NCI-H524 treated with DMSO at 0.1 percent for 48 hours (cell line): ENCODE measurements around the gene KHSRP.
"Not testable (repeated sequence)": the region's sequence is repeated elsewhere in the genome, so short reads cannot be mapped to it uniquely, and the experiment has no call there.

Experiments used
- DNase-seq: peaks from one replicate; lab custom pipeline; 2025; lab: John Stamatoyannopoulos, UW

The KHSRP gene

GRCh38 chr19:6417713-6418561 lies 6.7 kb downstream of the KHSRP start:
- DNase-seq = no peak

- no peak for DNase-seq
These were observed 7.8 kb downstream of the KHSRP start for GRCh38 chr19:6416658-6417405.

GRCh38 chr19:6415591-6416190 lies 8.9 kb downstream of the KHSRP start:
- DNase-seq = no peak

GRCh38 chr19:6414793-6415590 lies 9.6 kb downstream of the KHSRP start:
- DNase-seq = no peak

GRCh38 chr19:6413721-6414643 lies 10.6 kb downstream of the KHSRP start:
- DNase-seq = no peak

GRCh38 chr19:6413291-6413690 lies 11.3 kb downstream of the KHSRP start:
- DNase-seq = no peak

GRCh38 chr19:6412447-6413091 lies 12.0 kb downstream of the KHSRP start:
- no peak for DNase-seq

GRCh38 chr19:6412061-6412446 lies 12.6 kb downstream of the KHSRP start:
- no peak for DNase-seq

GRCh38 chr19:6409346-6409745 lies 15.3 kb downstream of the KHSRP start:
- DNase-seq = no peak

GRCh38 chr19:6406401-6406800 lies 18.2 kb downstream of the KHSRP start:
- no peak for DNase-seq

GRCh38 chr19:6402837-6403608 lies 21.6 kb downstream of the KHSRP start:
- DNase-seq = no peak

- no peak for DNase-seq
These were observed 22.6 kb downstream of the KHSRP start for GRCh38 chr19:6402058-6402457.

GRCh38 chr19:6400062-6400944 lies 24.3 kb downstream of the KHSRP start:
- DNase-seq = not testable (repeated sequence)

- DNase-seq = no peak
These were observed 28.3 kb downstream of the KHSRP start for GRCh38 chr19:6396305-6396704.

- DNase-seq = no peak
These were observed 29.8 kb downstream of the KHSRP start for GRCh38 chr19:6394831-6395230.

GRCh38 chr19:6393983-6394412 lies 30.6 kb downstream of the KHSRP start:
- DNase-seq = no peak

- peak; percentile 79 for DNase-seq
These were observed 31.3 kb downstream of the KHSRP start, which contains the start of gene GTF2F1 for GRCh38 chr19:6393074-6393982. TSS of gene GTF2F1 (minus strand) at chr19:6393164. CDS start at chr19:6392995, 169 bp downstream.
